HG03039 (cell line): ENCODE measurements around the gene FAM156B.
A peak's percentile ranks its signal among the peaks of the same experiment; 100 is the strongest.
"Not testable (repeated sequence)": the region's sequence is repeated elsewhere in the genome, so short reads cannot be mapped to it uniquely, and the experiment has no call there.

Experiments
- ATAC-seq: cut with Tn5 transposase; IDR thresholded peaks from one replicate; pipeline ENCODE4 v1.9.1; 2021; ENCODE audit warnings: mild to moderate bottlenecking, moderate library complexity; ENCODE audit not compliant: unreplicated experiment

FAM156B gene

GRCh38 chrX:52914704-52915103, 17.6 kb downstream of the FAM156B start:
- not testable (repeated sequence) for ATAC-seq

- peak; percentile 37 for ATAC-seq
Observed at GRCh38 chrX:52923781-52924241, 26.7 kb downstream of the FAM156B start.

DNA sequence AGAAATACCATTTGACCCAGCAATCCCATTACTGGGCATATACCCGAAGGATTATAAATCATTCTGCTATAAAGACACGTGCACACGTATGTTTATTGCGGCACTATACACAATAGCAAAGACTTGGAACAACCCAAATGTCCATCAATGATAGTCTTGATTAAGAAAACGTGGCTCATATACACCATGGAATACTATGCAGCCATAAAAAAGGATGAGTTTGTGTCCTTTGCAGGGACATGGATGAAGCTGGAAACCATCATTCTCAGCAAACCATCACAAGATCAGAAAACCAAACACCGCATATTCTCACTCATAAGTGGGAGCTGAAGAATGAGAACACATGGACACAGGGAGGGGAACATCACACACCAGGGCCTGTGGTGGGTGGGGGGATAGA, 33.1 kb downstream of the FAM156B start:
- ATAC-seq: not testable (repeated sequence)

DNA sequence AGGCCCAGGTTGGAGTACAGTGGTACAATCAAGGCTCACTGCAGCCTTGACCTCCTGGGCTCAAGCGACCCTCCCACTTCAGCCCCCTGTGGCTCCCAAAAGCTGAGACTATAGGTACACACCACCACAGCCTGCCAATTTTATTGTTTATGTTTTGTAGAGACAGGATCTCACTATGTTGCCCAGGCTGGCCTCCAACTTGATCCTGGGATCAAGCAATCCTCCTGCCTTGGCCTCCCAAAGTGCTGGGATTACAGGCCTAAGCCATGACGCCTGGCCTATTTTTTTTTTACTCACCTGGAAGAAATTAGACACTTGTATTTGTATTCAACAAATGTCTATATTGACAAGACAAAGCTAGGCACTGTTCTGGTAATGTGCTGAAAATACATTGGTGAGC, 36.1 kb downstream of the FAM156B start:
- ATAC-seq: no peak

GRCh38 chrX:52933976-52934703, 37.0 kb downstream of the FAM156B start:
- ATAC-seq: no peak

DNA sequence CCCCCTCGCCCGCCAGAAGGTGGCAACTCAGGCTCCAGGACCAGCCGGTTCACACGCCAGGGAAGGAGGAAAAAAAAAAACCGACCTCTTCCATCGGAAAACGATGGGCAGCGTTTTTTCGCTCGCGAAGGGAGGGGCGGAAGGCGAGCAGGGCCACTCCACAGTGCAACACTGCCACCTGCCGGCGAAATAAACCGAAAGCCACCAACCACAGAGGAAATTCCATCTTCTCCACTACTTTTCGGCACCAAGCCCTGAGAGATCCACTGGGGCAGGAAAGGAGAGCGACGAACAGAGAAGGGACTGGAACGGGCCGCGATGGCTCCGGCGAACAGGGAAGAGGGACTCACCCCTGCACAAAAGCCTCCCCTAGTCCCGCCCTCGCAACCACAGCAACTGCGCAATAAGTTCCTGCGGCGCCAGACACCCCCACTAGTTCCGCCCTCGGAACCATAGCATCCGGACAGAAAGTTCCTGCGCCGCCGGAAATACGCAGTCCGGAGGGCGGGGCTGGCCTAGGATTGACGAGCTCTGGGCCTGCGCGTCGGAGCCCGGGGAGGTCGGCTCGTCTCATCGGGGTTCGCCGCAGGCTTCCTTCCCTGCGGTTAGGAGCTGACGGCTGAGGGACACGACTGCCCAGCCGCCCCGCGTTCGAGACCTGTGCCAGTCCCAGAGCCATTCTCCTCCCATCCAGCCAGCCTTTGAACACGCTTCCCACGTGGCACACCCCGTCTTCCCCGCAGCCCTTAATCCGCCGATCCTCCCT, 37.8 kb downstream of the FAM156B start:
- ATAC-seq: peak; percentile 94

- not testable (repeated sequence) for ATAC-seq
Observed at GRCh38 chrX:52935470-52935784, 38.3 kb downstream of the FAM156B start.

DNA sequence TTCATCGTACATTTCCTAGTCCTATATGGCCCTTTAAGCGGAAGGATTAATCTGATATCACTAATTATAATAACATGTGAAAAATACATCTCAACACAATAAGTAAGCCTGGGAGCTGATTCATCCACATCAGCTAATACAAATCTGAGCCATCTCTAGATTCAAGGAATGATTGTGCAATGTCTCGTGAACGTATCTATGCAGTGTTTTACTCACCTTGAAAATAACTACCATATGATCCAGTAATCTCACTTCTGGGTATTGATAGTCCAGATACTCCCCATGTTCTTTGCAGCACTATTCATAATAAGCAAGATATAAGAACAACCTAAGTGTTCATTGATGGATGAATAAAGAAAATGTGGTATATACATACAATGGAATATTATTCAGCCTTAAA, 43.6 kb downstream of the FAM156B start:
- not testable (repeated sequence) for ATAC-seq

GRCh38 chrX:52941728-52942127, 44.6 kb downstream of the FAM156B start:
- not testable (repeated sequence) for ATAC-seq

DNA sequence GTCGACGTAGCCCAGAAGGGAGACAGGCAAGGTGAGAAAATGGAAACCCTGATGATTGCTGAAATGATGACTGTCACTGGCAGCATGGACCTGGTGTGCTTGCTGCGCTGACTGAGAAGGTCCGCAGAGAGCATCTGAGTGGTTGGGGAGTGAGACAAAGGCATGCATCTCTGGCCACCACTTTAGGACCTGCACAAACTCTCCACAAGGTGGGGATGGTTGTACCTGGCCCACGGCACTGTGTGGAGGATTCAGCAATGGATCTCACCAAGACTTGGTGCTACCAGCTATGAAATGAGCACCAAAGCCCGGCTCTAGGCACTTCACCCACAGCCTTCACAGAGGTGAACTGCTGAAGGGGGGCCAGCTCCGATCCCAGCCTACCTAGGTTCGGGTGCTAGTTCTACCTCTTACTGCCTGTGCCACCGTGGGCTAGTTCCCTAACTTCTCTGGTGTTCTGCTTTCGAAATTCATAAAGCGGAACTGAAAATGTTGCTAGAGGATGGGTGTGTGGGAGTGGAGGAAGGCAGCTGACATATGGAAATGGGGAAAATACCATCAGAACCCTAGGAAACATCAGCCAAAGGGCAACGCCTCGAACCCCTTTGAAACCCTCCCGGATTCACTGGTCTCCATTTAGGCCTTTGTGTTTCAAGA, 48.8 kb downstream of the FAM156B start:
- ATAC-seq: not testable (repeated sequence)

- not testable (repeated sequence) for ATAC-seq
Observed at GRCh38 chrX:52947501-52947900, 50.4 kb downstream of the FAM156B start.

DNA sequence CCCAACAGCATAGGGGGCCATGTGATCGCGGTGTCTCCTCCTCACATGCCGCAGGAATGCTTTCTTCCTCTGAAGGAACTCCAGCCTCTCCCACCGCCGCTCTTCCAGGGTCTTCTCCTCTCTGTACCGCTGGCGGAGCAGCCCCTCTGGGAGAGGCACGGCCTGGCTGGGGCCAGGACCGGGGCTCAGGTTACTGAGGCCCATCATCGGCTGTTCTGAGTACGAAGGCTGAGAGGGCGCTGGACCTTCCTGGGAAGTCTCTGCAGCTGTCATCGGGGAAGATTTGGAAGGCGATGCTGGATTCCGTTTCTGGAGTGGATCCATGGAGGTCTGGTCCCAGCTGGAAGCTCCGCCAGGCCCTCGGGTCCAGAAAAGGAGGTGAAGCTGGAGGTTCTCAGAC, 51.1 kb downstream of the FAM156B start:
- not testable (repeated sequence) for ATAC-seq

- not testable (repeated sequence) for ATAC-seq
Observed at GRCh38 chrX:52949325-52949724, 52.2 kb downstream of the FAM156B start.

DNA sequence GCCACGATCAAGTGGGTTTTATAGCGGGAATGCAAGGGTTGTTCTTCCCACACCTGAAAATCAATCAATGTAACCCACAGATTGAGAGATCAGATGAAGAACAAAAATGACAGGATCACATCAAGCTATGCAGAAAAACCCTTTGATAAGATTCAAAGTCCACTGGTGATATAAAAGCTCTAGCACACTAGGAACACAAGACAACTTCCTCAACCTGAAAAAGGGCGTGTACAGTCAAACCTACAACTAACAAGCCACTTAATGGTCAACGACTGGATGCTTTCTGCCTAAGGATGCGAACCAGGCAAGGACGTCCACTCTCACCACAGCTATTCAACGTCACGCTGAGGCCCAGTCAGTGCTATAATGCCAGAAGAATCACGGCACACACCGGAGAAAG, 52.8 kb downstream of the FAM156B start:
- not testable (repeated sequence) for ATAC-seq
